PFSK-1 (cell line): ENCODE results near the gene SEC14L3.

Experiments used
- FOXP2 ChIP-seq: optimal IDR thresholded peaks from 2 replicates; pipeline ENCODE3; 2011; ENCODE audit warnings: borderline replicate concordance, control low read depth, inconsistent platforms; ENCODE audit not compliant: insufficient read depth; ENCODE audit errors: extremely low read length, extremely low read depth
- POLR2AphosphoS5 ChIP-seq: IDR thresholded peaks from 2 replicates; pipeline ENCODE4 v1.6.1; 2012; ENCODE audit warnings: low read depth, mild to moderate bottlenecking, control low read depth, low read length, moderate library complexity
- SIN3A ChIP-seq: IDR thresholded peaks from 2 replicates; pipeline ENCODE4 v1.6.1; 2012; ENCODE audit warnings: mild to moderate bottlenecking, low read length, moderate library complexity, borderline replicate concordance; ENCODE audit not compliant: insufficient read depth
- TAF1 ChIP-seq: IDR thresholded peaks from 2 replicates; pipeline ENCODE4 v1.6.1; 2012; ENCODE audit warnings: low read length, control low read depth, borderline replicate concordance; ENCODE audit not compliant: insufficient read depth
- TF ChIP-seq, protein P1 (sequence below), 2 experiments: IDR thresholded peaks; 2 replicates each; pipeline versions ENCODE4 v1.6.1 to v1.8.0; 2011 to 2012; ENCODE audit warnings: low read depth in 2 of 2, low read length in 2 of 2, control low read depth in 1 of 2, inconsistent platforms in 1 of 2, mild to moderate bottlenecking in 1 of 2, moderate library complexity in 1 of 2; ENCODE audit not compliant: insufficient read depth in 1 of 2

DNA sequence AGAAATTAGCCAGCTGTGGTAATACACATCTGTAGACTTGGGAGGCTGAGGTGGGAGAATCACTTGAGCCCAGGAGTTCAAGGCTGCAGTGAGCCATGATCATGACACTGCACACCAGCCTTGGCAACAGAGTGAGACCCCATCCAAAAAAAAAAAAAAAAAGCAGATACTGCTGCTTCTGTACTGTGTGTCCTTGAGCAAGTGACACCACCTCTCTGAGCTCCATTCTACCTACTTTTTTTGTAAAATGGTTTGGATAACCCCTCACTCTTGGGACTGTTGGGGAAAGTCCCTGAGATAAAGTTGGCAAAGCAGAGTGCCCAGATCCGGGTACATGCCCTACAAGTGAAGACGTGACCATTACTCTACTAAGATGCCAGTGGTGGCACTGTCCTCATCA is 2.7 kb downstream of the SEC14L3 start:
- TF ChIP-seq TAF1: no peak
- no peak for TF ChIP-seq POLR2AphosphoS5
- TF ChIP-seq SIN3A: no peak
- TF ChIP-seq, protein P1, sequence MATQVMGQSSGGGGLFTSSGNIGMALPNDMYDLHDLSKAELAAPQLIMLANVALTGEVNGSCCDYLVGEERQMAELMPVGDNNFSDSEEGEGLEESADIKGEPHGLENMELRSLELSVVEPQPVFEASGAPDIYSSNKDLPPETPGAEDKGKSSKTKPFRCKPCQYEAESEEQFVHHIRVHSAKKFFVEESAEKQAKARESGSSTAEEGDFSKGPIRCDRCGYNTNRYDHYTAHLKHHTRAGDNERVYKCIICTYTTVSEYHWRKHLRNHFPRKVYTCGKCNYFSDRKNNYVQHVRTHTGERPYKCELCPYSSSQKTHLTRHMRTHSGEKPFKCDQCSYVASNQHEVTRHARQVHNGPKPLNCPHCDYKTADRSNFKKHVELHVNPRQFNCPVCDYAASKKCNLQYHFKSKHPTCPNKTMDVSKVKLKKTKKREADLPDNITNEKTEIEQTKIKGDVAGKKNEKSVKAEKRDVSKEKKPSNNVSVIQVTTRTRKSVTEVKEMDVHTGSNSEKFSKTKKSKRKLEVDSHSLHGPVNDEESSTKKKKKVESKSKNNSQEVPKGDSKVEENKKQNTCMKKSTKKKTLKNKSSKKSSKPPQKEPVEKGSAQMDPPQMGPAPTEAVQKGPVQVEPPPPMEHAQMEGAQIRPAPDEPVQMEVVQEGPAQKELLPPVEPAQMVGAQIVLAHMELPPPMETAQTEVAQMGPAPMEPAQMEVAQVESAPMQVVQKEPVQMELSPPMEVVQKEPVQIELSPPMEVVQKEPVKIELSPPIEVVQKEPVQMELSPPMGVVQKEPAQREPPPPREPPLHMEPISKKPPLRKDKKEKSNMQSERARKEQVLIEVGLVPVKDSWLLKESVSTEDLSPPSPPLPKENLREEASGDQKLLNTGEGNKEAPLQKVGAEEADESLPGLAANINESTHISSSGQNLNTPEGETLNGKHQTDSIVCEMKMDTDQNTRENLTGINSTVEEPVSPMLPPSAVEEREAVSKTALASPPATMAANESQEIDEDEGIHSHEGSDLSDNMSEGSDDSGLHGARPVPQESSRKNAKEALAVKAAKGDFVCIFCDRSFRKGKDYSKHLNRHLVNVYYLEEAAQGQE (IDR thresholded peaks at IDR 0.05; ENCODE audit: insufficient read depth in 1 of 2, low read depth in 2 of 2, low read length in 2 of 2): no peak
- TF ChIP-seq FOXP2: no peak
